ENCODE results near the gene SRCAP.
"Not testable (repeated sequence)": the region's sequence is repeated elsewhere in the genome, so short reads cannot be mapped to it uniquely, and the experiment has no call there.

SRCAP gene

GRCh38 chr16:30699615-30700099 lies 686 bp downstream of the SRCAP start:
- DNase-seq (ENCODE audit: low read depth), result no peak

GRCh38 chr16:30700491-30700890 lies 1.5 kb downstream of the SRCAP start:
- no peak for DNase-seq (ENCODE audit: low read depth)

- no peak for DNase-seq (ENCODE audit: low read depth)
These were observed 2.0 kb downstream of the SRCAP start for GRCh38 chr16:30700971-30701370.

- not testable (repeated sequence) for DNase-seq (ENCODE audit: low read depth)
These were observed 4.1 kb downstream of the SRCAP start for GRCh38 chr16:30703071-30703470.

- no peak for DNase-seq (ENCODE audit: low read depth)
These were observed 5.0 kb downstream of the SRCAP start for GRCh38 chr16:30703971-30704370.

GRCh38 chr16:30706046-30706445 lies 7.1 kb downstream of the SRCAP start:
- DNase-seq (ENCODE audit: low read depth), result no peak

- no peak for DNase-seq (ENCODE audit: low read depth)
These were observed 12.0 kb downstream of the SRCAP start for GRCh38 chr16:30710971-30711370.

GRCh38 chr16:30711712-30712111 lies 12.7 kb downstream of the SRCAP start:
- no peak for DNase-seq (ENCODE audit: low read depth)

GRCh38 chr16:30715750-30716445 lies 16.9 kb downstream of the SRCAP start:
- no peak for DNase-seq (ENCODE audit: low read depth)

GRCh38 chr16:30720086-30720485 lies 21.1 kb downstream of the SRCAP start:
- DNase-seq (ENCODE audit: low read depth), result no peak

GRCh38 chr16:30720694-30721093 lies 21.7 kb downstream of the SRCAP start:
- DNase-seq (ENCODE audit: low read depth), result no peak

GRCh38 chr16:30721167-30721566 lies 22.2 kb downstream of the SRCAP start:
- DNase-seq (ENCODE audit: low read depth), result no peak

- DNase-seq (ENCODE audit: low read depth), result no peak
These were observed 22.6 kb downstream of the SRCAP start for GRCh38 chr16:30721606-30722005.

- no peak for DNase-seq (ENCODE audit: low read depth)
These were observed 23.5 kb downstream of the SRCAP start for GRCh38 chr16:30722443-30722842.

- DNase-seq (ENCODE audit: low read depth), result no peak
These were observed 23.9 kb downstream of the SRCAP start for GRCh38 chr16:30722916-30723315.

GRCh38 chr16:30723725-30724355 lies 24.9 kb downstream of the SRCAP start:
- no peak for DNase-seq (ENCODE audit: low read depth)

GRCh38 chr16:30724641-30725417 lies 25.9 kb downstream of the SRCAP start:
- no peak for DNase-seq (ENCODE audit: low read depth)

- no peak for DNase-seq (ENCODE audit: low read depth)
These were observed 26.4 kb downstream of the SRCAP start for GRCh38 chr16:30725418-30725792.

- DNase-seq (ENCODE audit: low read depth), result no peak
These were observed 29.4 kb downstream of the SRCAP start for GRCh38 chr16:30728321-30728720.

- DNase-seq (ENCODE audit: low read depth), result no peak
These were observed 30.1 kb downstream of the SRCAP start for GRCh38 chr16:30728899-30729672.

- no peak for DNase-seq (ENCODE audit: low read depth)
These were observed 32.4 kb downstream of the SRCAP start for GRCh38 chr16:30731411-30731810.

Data from activated T-helper 9 cell treated with anti-CD3 and anti-CD28 coated beads, Interleukin-2, amount 50 U/mL, for 16 hours (primary cell).